Ovary (tissue), 9 donors: ENCODE measurements around the gene SQSTM1. TPM values are rescaled to one million over a fixed set of nuclear protein-coding genes. Genes with fewer than 3 reads are reported as not detected.

Source experiments
- DNase-seq, 5 donors: peaks; one replicate each; pipeline ENCODE4 v3.0.0-alpha.2; 2019 to 2020
- H3K27ac ChIP-seq, 2 donors: fragments of 200-600 bp; one replicate each; pipeline versions ENCODE4 v1.5.1 to v1.8.0; 2019 to 2022
- H3K27me3 ChIP-seq: fragments of 200-600 bp; one replicate; pipeline ENCODE4 v1.8.0; 2022
- H3K36me3 ChIP-seq: fragments of 200-600 bp; sonication (generic); one replicate; pipeline ENCODE4 v1.5.1; 2019
- H3K4me1 ChIP-seq: one replicate; pipeline ENCODE4 v1.8.1; 2013; ENCODE audit warnings: mild to moderate bottlenecking, moderate library complexity; ENCODE audit not compliant: insufficient read depth
- H3K4me3 ChIP-seq: fragments of 200-600 bp; sonication (generic); one replicate; pipeline ENCODE4 v1.5.1; 2017
- H3K9me3 ChIP-seq, 2 donors: fragments of 200-600 bp in 1 of 2; sonication (generic) in 1 of 2; one replicate each; pipeline versions ENCODE4 v1.5.1 to v1.8.1; 2013 to 2019; ENCODE audit warnings: mild to moderate bottlenecking in 1 of 2, moderate library complexity in 1 of 2
- CTCF ChIP-seq, 3 donors: fragments of 450-650 bp in 2 of 3; fragments of 200-600 bp in 1 of 3; IDR thresholded peaks; one replicate each; pipeline versions ENCODE4 v1.5.1 to v1.8.0; 2016 to 2022; ENCODE audit warnings: antibody characterized with exemption in 3 of 3, mild to moderate bottlenecking in 1 of 3
- EP300 ChIP-seq: sonication (generic); formaldehyde crosslinking; IDR thresholded peaks from one replicate; pipeline ENCODE4 v1.6.1; 2017; ENCODE audit warnings: antibody characterized with exemption
- POLR2A ChIP-seq: fragments of 450-650 bp; IDR thresholded peaks from one replicate; pipeline ENCODE4 v1.6.1; 2017; ENCODE audit warnings: antibody characterized with exemption, mild to moderate bottlenecking, moderate library complexity
- WGBS, 3 donors: extraction: QIAGEN DNeasy Blood & Tissue Kit in 1 of 3; methylation state at CpG; one replicate each; pipeline versions ENCODE4 v1.1.5 to v1.1.7; 2013 to 2017; 5-methylcytosine and 5-hydroxymethylcytosine counted together
- intact Hi-C, 4 donors: fragments of 100-400 bp; cut with DNase I; formaldehyde crosslinking; loops; one replicate each; pipeline versions ENCODE4 v1.11.0 to v1.15.1; 2022 to 2023
- polyA plus RNA-seq, 2 donors: library from polyadenylated mRNA; stranded (reverse); fragments of 200-250 nt in 1 of 2; fragments of 350-450 nt in 1 of 2; fragmentation: Illumina TruSeq in 1 of 2; extraction: RNeasy Lipid Tissue Mini Kit (QIAGEN cat#74804) in 1 of 2; gene quantifications; one replicate each; pipeline ENCODE4 v1.2.3, GENCODE V29; 2013 to 2014
- total RNA-seq, 7 donors: library from RNA; depleted of rRNA in 2 of 7; stranded (reverse); fragments of >200 nt in 2 of 7; fragmentation: NEBNext Ultra II Directional in 3 of 7; extraction: Animal tissue kit (Norgen Biotek cat#: 25700) in 3 of 7; gene quantifications; one replicate each; pipeline versions ENCODE4 v1.1.0 to v1.2.4, GENCODE V29; 2016 to 2023
- donor health status: DM: no; HTN: no; CAD: no; lungs with moderate emphysema.
- donor health status: DM: no; HTN: no; CAD: no.
- donor health status: Bipolar disorder and iron deficiency.
- donor health status: DM: yes; HTN: yes; CAD: no.
- donor health status: DM: no; HTN: no; CAD: no.
- donor health status: DM: yes; HTN: yes; CAD: no.

Gene SQSTM1
- total and polyA plus RNA-seq, 9 donors: 125 to 457 (median 320) TPM

GRCh38 chr5:179774442-179774841 lies 46.3 kb upstream of the SQSTM1 start:
- H3K27ac ChIP-seq: no peak overlapping the region
- intact Hi-C loops: no loop called here
- H3K9me3 ChIP-seq: no peaks in the 10 kb centered on the region
- no peak for DNase-seq
- H3K36me3 ChIP-seq: no peaks in the 10 kb centered on the region
- WGBS, 3 donors: 92 to 97% (median 97%) methylated on average over 12 of the region's 12 CpGs
- no peak overlapping the region for H3K4me3 ChIP-seq
- H3K27me3 ChIP-seq: no peaks in the 10 kb centered on the region
- TF ChIP-seq POLR2A (no peak), CTCF (IDR thresholded peaks at IDR 0.05) (no peak), EP300 (no peak)
- H3K4me1 ChIP-seq: no peaks in the 10 kb centered on the region

GRCh38 chr5:179776411-179776938 lies 44.2 kb upstream of the SQSTM1 start:
- Histone ChIP-seq H3K4me3 (no peak overlapping the region), H3K9me3 (no peaks in the 10 kb centered on the region), H3K36me3 (no peaks in the 10 kb centered on the region), H3K27me3 (no peaks in the 10 kb centered on the region), H3K4me1 (no peaks in the 10 kb centered on the region), H3K27ac (no peak overlapping the region)
- intact Hi-C loops: no loop called here
- no peak for DNase-seq
- 82 to 89% (median 88%) methylated on average over 11 of the region's 11 CpGs for WGBS, 3 donors
- TF ChIP-seq POLR2A (no peak), EP300 (no peak), CTCF (IDR thresholded peaks at IDR 0.05) (no peak)

GRCh38 chr5:179777456-179777855 lies 43.2 kb upstream of the SQSTM1 start:
- Histone ChIP-seq H3K36me3 (no peaks in the 10 kb centered on the region), H3K9me3 (no peaks in the 10 kb centered on the region), H3K4me3 (no peak overlapping the region), H3K4me1 (no peaks in the 10 kb centered on the region), H3K27me3 (no peaks in the 10 kb centered on the region), H3K27ac (no peak overlapping the region)
- intact Hi-C loops: no loop called here
- TF ChIP-seq EP300 (no peak), CTCF (IDR thresholded peaks at IDR 0.05) (no peak), POLR2A (no peak)
- 86 to 91% (median 86%) methylated on average over 10 of the region's 10 CpGs for WGBS, 3 donors
- no peak for DNase-seq

- intact Hi-C loops: no loop called here
- Histone ChIP-seq H3K4me3 (no peak overlapping the region), H3K36me3 (no peaks in the 10 kb centered on the region), H3K4me1 (no peaks in the 10 kb centered on the region), H3K27me3 (no peaks in the 10 kb centered on the region), H3K27ac (no peak overlapping the region), H3K9me3 (no peaks in the 10 kb centered on the region)
- DNase-seq: no peak
- no peak for TF ChIP-seq EP300
- no peak for TF ChIP-seq CTCF (IDR thresholded peaks at IDR 0.05)
- TF ChIP-seq POLR2A: no peak
- 71 to 76% (median 76%) methylated on average over 9 of the region's 9 CpGs for WGBS, 3 donors
Observed at GRCh38 chr5:179777909-179778308, 42.8 kb upstream of the SQSTM1 start.
